ENCODE measurements around the gene WDFY1.

WDFY1 gene

DNA sequence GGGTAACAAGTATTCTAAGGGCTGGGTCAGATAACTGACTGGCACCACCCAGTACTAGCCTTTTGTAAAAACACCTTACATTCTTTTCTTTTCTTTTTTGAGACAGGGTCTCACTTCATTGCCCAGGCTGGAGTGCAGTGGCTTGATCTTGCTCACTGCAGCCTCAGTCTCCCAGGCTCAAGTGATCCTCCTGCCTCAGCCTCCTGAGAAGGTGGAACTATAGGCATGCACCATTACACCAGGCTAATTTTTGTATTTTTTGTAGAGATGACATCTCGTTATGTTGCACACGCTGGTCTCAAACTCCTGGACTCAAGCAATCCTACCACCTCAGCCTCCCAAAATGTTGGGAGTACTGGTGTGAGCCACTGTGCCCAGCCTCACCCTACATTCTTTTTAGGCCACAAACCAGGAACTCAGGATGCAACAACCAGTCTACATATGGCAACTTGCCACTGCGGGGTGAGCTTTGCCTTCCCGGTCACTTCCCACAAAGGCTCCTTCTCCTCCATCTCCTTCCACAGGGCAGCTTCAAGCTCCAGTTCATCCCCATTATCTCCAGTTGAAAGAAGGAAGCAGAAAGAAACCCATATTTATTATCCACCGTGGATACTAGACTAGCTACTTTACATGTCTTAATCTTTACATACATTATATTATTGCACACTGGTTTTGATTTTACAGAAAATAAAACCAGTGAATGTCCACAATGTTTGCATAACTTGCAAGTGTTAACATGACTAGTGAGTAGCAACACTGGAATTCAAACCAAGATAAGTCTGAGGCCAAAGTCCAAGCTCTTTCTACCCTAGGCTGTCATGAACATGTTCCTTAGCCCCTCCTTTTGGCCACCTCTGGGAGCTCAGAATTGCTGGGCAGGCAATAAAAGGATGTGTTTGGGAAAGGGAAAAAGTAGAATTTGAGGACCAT is 84.1 kb downstream of the WDFY1 start:
- no peak for DNase-seq (ENCODE audit: low read depth in 1 of 2, low spot score in 1 of 2)

DNA sequence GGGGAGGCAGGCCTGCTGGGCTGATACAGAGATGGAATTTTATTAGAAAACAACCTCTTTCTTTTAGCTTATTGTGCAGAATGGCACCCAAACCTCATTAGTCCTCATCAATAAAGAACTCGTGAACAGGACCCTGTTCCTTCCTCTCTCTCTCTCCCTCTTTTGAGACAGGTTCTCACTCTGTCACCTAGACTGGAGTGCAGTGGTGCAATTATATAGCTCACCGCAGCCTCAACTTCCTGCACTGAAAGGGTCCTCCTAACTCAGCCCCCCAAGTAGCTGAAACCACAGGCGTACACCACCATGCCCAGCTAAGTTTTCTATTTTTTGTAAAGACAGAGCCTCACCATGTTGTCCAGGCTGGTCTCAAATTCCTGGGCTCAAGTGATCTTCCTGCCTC is 86.1 kb downstream of the WDFY1 start:
- no peak for DNase-seq (ENCODE audit: low read depth in 1 of 2, low spot score in 1 of 2)

DNA sequence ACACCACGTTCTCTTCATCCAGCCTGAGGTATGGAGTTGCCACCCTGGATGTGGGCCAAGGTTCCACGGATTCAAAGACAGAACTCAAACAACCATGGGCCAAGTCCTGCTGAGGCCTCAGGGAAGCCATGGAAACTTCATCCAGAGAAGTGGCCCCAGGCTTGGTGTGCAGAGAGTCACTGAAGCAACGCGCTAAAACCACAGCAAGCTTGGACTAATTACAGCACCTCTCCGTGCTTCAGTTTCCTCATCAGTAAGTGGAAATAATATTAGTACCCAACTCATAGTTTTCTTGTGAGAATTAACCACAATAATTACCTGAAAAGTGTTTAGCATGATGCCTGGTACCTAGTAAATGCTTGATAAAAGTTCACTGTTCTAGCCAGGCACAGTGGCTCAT is 88.6 kb downstream of the WDFY1 start:
- no peak for DNase-seq (ENCODE audit: low read depth in 1 of 2, low spot score in 1 of 2)

DNA sequence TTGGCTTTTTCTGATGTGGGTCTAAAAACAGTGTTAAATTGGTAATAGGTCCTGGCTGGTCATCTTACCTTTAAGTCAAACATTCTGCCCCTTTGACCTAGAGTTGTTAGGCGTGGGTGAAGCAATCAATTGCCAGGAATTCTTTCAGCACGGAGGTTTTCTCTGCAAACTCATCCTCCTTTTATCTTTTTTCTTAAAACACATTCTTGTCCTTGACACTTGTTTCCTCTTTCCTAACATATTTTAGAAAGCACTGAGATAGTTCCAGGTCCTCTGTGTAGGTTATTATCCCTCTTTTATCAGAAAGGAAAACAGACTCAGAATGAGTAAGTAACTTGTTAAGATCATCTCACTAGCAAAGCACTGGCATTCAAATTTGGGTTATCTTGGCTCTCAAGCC is 89.1 kb downstream of the WDFY1 start:
- DNase-seq (ENCODE audit: low read depth in 1 of 2, low spot score in 1 of 2): no peak

DNA sequence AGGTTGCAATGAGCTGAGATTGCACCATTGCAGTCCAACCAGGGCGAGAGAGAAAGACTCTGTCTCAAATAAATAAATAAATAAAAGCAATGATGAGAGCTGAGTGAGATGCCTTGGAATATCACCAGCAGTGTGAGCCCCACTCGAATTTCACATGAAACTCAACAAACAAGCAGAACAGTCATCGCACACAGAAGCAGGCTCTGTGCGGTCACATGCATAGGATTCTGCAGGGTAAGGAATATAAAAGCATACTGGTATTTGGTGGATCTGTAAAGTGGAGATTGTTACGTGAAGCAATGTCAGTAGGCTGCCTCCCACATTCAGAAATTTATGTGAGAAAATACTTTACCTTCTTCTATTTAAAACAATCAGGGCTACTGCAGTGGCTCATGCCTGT is 89.7 kb downstream of the WDFY1 start:
- DNase-seq (ENCODE audit: low read depth in 1 of 2, low spot score in 1 of 2): no peak

DNA sequence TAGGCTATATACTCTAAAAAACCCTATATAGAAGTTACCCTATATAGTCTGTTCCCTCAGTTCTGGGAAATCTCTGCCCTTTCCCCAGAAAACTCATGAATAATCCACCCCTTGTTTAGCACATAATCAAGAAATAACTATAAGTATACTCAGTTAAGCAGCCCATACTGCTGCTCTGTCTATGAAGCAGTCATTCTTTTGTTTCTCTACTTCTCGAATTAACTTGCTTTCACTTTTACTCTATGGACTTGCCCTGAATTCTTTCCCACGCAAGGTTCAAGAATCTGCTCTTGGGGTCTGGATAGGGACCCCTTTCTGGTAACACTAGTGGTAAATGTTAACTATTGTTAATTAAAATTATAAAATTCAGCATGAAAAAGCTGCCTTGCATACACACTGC is 90.4 kb downstream of the WDFY1 start:
- DNase-seq (ENCODE audit: low read depth in 1 of 2, low spot score in 1 of 2): no peak

DNA sequence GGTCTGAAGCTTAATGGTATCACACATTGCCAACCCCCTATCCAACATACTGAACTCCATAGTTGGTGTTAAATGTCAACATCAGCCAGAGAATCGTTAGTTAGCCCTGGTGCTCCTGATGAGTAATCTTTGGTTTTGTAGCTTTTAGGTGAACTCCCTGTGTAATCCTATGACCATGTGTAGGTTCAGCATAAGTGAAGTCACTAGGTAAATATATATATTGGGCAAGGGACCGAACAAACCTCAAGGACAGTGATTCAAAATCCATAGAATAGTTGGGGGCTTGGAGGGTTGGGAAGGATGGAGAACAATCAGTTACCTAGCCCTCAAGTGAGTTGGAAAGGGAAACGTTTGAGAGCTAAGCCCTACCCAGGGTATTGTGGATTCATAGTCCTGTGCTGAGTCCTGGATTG is 91.7 kb downstream of the WDFY1 start:
- no peak for DNase-seq (ENCODE audit: low read depth in 1 of 2, low spot score in 1 of 2)

DNA sequence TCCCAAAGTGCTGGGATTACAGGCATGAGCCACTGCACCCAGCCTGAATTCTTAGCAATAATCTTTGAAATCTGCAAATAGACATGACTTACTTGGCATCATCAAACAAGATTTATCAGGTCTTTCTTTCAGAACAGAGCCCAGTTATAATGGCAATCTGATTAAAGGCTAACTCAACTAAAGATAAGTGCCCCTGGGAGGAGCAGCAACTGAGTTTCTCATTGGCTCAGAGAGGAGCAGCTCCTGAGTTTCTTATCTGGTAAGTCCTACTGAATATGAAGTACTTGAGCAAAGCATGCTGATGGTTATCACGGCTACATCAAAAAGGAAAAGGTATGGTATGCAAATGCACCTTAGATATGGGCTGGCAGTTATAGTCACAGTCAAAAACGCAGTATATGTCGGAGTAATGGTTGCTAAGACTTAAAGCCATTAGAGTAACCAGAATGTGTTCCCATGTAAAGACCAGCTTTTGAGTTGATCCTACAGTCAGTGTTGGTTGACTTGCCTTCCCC is 92.8 kb downstream of the WDFY1 start:
- DNase-seq (ENCODE audit: low read depth in 1 of 2, low spot score in 1 of 2): no peak

DNA sequence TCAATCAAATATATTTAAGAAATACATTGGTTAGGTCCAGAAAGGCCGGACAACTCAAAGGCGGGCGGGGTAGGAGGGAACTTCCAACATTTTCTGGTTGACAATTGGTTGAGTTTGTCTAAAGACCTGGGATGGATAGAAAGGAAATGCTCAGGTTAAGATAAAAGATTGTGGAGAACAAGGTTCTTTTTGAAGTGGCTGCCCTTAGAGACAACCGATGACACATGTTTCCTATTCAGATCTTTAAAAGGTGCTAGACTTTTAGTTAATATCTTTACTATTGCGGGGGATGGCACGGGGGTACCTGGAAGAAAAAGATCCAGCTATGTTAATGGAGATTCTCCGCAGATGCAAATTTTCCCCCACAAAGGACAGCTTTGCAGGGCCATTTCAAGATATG is 97.7 kb downstream of the WDFY1 start:
- no peak for DNase-seq (ENCODE audit: low read depth in 1 of 2, low spot score in 1 of 2)

DNA sequence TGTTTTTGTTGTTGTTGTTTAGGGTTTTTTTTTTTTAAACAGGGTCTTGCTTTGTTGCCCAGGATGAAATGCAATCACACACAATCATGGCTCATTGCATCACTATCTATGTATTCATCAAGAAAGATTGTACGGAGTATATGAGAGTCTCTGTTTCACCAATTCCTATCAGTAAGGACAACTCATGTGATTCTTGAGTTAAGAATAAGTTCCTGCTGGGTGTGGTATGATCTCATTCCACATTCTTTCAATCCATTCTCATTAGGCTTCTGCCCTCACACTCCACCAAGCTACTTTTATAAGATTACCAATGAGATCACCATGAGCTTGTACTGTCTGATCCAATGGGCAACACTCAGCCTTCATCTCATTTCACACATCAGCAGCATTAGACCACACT is 98.6 kb downstream of the WDFY1 start:
- no peak for DNase-seq (ENCODE audit: low read depth in 1 of 2, low spot score in 1 of 2)

DNA sequence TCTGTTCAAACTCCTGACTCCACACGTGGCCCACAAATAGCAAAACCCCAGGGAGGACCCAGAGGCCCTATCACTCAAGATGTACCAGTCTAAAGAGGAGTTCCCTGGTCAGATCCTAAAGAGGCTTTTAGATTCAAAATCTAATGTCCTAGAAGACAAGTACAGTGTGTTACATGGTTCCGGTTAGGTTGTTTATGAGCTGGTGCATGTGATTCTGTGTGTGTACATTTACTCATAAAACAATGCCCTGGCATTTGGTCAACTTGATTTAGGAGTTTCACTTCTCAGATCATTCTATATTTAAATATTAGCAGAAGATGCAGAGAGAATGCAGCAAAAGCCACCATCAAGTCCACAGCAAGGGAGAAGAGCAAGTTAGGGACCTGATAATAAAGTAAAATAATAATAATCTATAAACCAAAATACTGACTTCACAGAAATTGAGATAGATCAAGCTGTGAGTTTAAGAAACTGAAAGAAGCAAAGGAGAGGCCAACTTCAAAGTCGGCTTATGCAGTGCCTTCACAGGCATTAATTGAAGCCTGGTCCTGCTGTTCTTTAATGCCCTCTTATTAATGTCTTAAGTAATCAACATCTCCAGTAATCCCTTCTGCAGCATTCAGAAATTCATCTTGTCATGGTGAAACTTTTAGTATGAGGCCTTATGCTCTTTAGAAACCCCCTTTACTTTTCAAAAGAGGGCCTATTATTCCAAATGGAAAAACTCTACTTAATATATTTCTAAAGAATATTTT is 103.5 kb downstream of the WDFY1 start:
- DNase-seq (ENCODE audit: low read depth in 1 of 2, low spot score in 1 of 2): no peak

DNA sequence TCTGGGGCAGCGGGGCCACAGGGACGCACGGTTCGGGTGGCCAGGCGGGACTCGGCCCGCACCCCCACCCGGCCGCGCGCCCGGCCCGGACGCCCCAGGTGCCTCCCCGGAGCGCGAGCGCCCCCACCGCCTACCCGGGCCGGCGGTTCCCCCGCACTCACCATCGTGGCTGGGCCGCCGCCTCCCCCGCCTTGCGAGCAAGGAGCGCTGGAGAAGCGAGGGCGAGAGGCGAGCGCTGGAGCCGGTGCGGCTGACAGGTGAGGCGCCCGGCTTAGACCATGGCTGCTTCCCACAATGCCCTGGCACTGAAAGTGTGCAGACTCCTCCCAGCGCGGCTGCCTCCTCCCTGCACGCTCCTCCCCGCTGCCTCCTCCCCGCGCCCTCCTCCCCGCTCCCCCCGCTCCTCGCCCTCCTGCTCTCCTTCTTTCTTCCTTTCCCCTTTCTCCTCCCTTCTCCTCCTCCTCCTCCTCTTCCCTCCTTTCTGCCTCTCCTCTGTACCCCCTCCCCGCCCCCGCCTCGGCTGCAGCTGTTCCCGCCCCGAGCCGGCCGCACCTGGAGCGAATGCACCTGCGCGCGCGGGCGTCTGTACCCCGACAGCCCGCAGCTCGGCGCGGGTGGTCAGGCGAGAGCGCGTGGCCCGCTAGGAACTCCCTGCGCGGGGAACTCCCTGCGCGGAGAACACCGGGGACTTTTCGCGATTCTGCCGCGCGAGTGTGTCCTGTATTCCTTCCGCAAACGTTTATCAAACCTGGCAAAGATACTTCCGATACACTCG is 107.7 kb downstream of the WDFY1 start, which contains the start of gene AP1S3:
Gene AP1S3, minus strand, starts transcription at position 296 of the 775 bp plus-strand sequence. Its CDS starts 132 bp downstream, at position 164.
- peak; percentile 31 to 57 for DNase-seq (ENCODE audit: low read depth in 1 of 2, low spot score in 1 of 2)

DNA sequence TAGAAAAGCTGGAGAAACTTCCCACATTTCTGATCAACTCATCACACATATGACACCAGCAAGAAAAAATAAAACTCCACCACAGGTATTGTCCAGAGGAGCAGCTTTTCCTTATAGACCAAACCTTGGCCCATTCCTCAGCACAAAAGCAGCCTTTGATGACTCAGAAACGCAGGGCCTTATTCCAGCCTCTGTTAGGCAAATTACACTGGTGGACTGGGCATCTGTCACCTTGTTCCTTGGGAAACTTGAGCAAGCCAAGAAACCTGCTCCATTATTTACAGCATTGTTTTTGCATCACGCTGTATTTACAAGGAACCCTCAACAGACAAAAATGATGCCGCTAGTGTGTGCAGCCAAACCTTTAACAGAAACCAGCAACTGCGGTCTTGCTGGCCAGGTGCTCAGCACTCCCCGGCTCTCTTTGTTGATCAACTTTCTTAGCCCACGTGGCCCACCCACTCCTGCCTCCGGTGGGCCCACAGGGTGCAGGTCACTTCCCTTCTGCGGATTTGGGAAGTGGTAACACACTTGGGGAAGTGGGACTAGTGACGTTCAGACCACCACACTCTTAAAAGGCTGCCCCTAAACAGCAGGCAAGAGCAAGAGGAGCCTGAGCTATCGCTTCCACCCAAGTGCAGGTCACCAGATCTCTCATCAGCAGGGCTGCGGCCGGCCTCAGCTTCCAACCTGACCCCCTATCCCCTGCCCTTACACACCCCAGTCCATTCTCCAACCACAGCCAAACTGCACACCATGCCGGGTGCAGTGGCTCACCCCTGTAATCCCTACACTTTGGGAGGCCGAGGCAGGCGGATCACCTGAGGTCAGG is 109.2 kb downstream of the WDFY1 start:
- no peak for DNase-seq (ENCODE audit: low read depth in 1 of 2, low spot score in 1 of 2)

DNA sequence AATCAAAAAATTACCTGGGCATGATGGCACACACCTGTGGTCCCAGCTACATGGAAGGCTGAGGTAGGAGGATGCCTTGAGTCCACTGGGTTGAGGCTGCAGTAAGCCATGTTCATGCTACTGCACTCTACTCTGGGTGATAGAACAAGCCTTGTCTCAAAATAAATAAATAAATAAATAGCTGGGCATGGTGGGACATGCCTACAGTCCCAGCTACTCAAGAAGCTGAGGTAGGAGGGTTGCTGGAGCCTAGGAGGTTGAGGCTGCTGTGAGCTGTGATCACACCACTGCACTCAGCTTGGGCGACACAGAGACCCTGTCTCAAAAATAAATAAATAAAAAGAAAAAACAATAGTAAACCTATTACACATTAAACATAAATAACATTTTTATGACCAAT is 110.7 kb downstream of the WDFY1 start:
- DNase-seq (ENCODE audit: low read depth in 1 of 2, low spot score in 1 of 2): no peak

DNA sequence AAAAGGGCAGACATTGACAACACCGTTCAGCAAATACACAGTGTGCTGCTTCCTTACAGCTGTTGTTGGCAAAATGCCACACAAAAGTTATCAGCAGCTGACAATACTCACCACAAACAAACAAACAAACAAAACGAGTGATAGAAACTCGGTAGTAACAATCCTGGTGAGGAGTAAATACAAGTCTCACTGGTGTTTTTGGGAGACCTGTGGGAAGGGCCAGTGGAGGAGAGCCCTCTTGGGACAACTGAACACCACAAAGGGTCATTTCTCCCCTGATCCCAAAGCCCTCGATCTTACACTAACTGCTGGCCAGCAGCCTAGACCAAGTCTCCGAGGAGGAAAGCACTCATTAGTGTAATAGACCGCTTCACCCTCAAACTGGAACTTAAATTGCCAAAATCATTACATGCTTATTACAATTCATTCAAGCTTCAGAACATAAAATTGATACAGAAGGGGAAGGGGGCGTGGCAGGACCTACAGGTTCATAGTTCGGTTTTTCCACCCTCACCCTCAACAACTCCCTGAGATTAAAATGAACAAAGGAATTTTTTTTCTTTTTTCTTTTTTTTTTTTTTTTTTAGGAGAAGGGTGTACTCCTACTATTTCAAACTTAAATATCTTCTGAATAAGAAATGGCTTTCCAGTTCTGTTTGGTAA is 112.8 kb downstream of the WDFY1 start:
- DNase-seq (ENCODE audit: low read depth in 1 of 2, low spot score in 1 of 2): no peak

DNA sequence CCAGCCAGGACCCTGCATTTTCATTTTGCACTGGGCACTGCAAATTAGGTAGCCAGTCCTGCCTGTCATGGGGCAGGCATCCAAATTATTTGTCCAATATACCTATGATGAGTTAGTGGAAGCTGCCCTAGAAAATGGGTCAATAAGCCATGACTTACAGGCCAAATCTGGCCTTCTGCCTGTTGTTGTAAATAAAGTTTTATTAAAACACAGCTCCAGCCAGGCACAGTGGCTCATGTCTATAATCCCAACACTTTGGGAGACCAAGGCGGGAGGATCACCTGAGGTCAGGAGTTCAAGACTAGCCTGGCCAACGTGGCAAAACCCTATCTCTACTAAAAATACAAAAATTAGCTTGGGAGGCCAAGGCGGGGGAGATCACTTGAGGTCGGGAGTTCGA is 116.0 kb downstream of the WDFY1 start:
- DNase-seq (ENCODE audit: low read depth in 1 of 2, low spot score in 1 of 2): no peak

DNA sequence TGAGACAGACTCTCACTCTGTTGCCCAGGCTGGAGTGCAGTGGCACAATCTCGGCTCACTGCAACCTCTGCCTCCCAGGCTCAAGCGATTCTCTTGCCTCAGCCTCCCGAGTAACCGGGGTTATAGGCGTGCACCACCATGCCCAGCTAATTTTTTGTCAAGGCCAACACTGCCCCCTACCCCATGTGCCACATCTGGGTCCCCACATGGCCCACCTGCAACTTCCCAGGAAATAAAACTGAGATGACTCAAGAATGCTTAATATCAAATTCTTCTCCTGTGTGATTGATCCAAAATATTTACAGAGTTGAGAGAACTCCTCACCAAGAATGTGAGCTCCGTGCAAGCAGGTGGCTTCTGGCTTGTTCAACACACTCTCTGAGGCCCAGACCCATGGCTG is 116.8 kb downstream of the WDFY1 start:
- DNase-seq (ENCODE audit: low read depth in 1 of 2, low spot score in 1 of 2): no peak

DNA sequence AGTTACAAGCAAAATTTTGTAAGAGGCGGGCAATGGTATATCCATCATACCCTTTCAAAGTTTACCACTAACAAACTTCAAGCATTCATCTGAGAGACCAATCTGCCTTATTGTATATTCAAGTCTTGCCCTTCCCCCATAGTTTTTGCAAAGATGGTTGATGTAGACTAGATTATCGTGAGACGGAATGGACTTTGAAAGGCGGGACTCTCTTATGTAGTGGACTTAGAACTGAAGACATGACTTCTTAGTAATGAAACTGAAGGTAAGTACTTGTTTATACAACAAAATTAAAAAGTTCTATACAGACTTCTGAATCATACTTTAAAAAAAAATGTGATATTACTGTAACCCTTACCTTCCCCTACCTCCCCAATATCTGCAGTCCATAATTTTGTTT is 118.1 kb downstream of the WDFY1 start:
- no peak for DNase-seq (ENCODE audit: low read depth in 1 of 2, low spot score in 1 of 2)
